GM21737 (cell line): ENCODE data around the gene IL6ST.

Experiments
- ATAC-seq: cut with Tn5 transposase; IDR thresholded peaks from one replicate; pipeline ENCODE4 v1.9.1; 2021; ENCODE audit warnings: mild to moderate bottlenecking, moderate library complexity; ENCODE audit not compliant: unreplicated experiment

The IL6ST gene

DNA sequence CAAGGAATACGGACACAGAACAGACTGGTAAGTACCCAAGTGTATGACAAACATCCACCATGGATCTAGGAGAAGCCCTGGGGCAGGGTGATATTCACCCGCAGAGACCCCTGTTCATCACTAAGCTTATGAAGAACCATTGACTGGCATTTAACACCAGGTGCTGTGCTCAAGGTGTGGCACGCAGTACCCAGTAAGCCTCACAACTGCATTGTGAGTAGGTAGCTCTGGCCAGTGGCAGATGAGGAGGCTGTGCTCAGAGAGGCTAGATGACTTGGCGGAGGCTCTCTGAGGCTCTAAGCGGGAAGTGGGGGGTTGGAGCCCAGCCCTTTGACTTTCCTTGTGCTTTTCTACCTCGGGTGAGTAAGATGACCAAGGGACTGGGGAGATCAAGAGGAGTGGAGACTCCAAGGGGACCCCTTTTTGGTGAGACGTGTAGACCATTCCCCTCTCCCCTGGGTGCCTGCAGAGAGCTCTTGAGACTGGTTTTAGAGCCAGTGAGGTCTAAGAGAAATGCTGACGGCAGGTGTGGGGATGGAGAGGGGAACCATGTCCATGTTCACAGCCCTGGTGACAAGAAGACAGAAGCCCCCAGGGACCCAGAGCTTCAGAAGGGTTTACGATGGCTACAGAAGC lies 70.8 kb downstream of the IL6ST start:
- no peak for ATAC-seq

- ATAC-seq: no peak
These were observed 71.5 kb downstream of the IL6ST start for GRCh38 chr5:55923177-55923771.

DNA sequence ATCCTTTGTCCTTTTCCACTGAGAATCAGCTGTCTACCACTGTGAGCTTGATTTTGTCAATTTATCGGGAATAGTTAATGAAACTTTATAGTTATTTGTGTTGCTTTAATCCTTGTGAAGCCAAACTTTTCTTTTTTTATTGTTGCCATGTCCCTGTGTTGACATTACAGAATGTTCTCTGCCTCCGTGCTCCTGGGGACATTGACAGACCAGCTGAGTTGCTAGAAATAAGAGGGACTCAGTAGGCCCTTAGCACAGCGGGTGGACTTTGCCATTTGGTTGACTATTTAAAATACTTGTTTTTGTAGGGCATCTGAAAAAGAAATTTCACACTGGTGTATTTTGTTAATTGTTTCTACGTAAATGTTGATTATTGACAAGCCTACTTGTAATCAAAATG lies 73.1 kb downstream of the IL6ST start:
- no peak for ATAC-seq

DNA sequence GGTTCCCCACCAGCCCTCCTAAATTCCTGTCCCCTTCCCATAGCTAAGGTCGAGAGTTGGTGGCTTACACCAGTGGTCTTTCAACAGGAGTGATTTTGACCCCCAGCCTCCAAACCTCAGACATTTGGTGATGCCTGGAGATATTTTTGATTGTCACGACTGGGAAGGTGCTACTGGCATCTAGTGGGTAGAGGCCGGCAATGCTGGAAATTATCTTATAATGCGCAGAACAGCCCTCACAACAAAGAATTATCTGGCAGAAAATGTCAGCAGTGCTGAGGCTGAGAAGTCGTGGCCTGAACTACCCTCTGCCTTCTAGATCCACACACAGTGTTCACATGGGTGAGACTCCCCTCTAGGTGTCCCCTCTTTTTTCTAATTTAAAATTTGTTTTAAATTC lies 74.0 kb downstream of the IL6ST start:
- no peak for ATAC-seq

- no peak for ATAC-seq
These were observed 75.1 kb downstream of the IL6ST start for GRCh38 chr5:55919625-55920024.

DNA sequence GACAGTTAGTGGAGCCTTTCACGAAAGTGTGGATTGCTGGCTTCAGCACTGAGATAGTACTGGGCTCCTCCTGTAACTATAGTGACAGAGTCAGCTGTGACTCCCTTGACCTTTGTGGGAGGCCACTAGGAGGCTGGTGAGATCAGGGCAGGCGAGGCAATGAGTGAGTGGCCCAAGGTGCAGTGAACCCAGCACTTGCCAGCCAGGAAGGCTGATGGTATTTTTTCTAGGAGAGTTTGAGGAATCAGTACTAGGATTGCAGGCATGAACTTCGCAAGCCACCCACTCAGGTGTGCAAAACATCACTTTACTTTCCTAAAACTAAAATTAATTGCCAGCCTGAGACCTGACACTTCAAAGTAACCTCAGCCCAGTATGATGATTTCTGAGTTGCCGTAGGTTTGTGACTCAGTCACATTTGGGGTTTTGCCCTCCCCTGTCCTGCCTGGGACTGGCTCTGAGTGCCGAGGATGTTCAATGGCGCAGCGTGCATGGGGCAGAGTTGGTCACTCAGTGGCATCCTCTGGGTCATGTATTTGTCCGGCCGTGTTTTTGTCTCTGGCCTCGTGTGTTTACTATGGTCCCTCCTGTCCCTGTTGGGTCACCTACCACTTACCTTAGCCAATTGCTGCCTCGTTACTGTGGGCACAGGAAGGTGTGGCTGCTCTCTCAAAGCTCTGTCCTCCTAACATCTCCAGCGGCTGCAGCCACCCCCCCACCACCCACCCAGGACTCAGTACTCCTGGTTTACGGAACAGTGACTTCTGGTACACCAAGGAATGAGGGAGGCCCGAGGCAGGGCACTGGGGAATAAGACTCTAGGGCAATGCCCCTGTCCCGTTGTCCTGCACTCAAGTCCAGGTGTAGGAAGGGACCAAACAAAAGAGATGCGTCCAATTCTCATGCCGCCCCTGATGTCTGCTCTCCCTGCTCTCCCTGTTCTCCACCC lies 76.4 kb downstream of the IL6ST start:
- ATAC-seq: no peak

- no peak for ATAC-seq
These were observed 77.2 kb downstream of the IL6ST start for GRCh38 chr5:55917402-55918086.

- no peak for ATAC-seq
These were observed 77.8 kb downstream of the IL6ST start for GRCh38 chr5:55916986-55917385.

GRCh38 chr5:55915783-55916182 lies 79.0 kb downstream of the IL6ST start:
- no peak for ATAC-seq

- no peak for ATAC-seq
These were observed 79.8 kb downstream of the IL6ST start for GRCh38 chr5:55914971-55915370.

- peak; percentile 93 for ATAC-seq
These were observed 81.0 kb downstream of the IL6ST start for GRCh38 chr5:55913466-55914413.

- ATAC-seq: no peak
These were observed 82.7 kb downstream of the IL6ST start for GRCh38 chr5:55911784-55912653.

DNA sequence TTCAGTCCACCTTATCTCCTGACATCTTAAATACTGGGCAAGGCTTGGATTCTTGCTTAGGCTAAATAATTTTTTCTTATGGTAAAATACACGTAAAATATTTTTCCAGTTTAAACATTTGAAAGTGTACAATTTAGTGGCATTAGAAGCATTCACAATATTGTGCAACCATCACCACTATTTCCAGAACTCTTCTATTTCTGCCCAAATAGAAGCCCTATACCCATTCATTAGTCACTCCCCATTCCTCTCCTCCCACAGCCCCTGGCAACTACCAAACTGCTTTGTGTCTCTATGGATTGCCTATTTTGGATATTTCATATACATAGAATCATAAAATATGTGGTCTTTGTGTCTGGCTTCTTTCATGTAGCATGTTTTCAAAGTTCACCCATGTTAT lies 86.0 kb downstream of the IL6ST start:
- no peak for ATAC-seq

- no peak for ATAC-seq
These were observed 86.8 kb downstream of the IL6ST start for GRCh38 chr5:55907927-55908326.

GRCh38 chr5:55905251-55905650 lies 89.5 kb downstream of the IL6ST start:
- no peak for ATAC-seq

DNA sequence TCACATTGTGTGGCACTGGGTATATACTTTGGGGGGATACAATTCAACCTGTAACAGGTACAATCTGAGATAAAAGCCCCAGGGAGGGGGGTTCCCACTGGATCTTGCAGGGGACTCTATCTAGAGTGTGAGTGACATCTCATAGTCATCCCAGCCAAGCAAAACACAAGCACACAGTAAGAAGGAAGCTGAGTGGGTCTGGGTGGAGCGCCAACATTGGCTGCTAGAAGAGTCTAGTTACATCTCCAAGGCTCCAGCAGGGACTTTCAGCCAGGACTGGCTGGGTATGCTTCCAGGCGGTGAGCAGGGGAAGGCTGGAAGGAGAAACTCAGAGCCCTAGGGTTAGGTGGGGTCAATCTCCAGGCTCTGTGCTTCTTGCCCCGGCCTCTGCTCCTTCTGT lies 90.6 kb downstream of the IL6ST start:
- ATAC-seq: no peak

GRCh38 chr5:55903121-55903701 lies 91.6 kb downstream of the IL6ST start:
- ATAC-seq: peak; percentile 91

GRCh38 chr5:55902696-55903095 lies 92.1 kb downstream of the IL6ST start:
- ATAC-seq: no peak

DNA sequence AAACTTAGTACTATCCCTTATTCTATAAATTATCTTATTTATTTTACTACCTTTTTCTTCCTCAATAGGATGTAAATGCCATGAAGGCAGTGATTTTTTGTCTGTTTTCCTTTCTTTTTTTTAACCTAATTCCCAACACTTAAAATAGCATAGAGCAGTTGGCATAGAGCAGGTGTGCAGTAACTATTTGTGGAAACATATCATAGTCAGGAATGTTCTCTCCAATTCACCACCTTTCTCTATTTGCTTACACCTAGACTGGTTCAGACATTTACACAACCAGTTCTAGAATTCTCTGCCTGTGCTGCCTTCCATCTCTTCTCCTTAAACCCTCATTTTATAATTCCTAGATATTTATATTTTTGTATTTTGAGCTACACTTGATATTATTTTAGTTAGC lies 94.0 kb downstream of the IL6ST start:
- ATAC-seq: no peak
